NCI-H446 (cell line): ENCODE data around the gene HS3ST5.

ENCODE experiments used
- DNase-seq, 2 experiments: peaks; one replicate each; lab custom pipeline; 2025; lab: John Stamatoyannopoulos, UW

Gene HS3ST5

DNA sequence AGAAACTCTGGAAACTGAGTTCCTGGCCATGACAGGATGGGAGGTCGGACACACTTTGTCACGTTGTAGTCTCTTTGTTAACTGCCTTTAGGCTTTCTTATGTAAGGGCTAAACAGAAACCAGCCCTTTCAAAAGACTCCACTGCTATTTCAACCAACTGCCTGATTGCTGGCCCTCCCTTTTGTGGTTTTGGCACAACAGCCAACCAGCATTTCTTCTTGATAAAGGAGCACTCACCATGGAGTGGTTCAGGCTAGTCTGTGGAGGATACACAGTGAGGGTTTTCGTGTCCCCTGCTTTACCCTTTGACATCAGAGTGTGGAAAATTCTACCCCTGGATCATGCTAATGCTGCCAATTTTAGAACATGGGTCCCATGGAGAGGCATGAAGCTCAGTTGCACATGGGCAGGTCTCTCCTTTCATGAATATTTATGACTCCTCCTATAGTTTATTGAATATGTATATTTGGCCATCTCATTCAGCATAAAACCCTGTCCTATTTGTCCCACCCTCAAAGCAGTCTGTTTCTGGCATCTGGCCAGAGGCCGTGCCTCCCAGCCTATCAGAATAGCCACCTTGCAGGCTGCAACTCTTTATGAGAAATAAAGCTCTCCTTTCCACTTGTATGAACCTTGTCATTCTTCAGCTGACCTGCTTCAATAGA, 148.3 kb downstream of the HS3ST5 start:
- no peak for DNase-seq

GRCh38 chr6:114187563-114187962, 155.3 kb downstream of the HS3ST5 start:
- no peak for DNase-seq

GRCh38 chr6:114181664-114182063, 161.2 kb downstream of the HS3ST5 start:
- no peak for DNase-seq

DNA sequence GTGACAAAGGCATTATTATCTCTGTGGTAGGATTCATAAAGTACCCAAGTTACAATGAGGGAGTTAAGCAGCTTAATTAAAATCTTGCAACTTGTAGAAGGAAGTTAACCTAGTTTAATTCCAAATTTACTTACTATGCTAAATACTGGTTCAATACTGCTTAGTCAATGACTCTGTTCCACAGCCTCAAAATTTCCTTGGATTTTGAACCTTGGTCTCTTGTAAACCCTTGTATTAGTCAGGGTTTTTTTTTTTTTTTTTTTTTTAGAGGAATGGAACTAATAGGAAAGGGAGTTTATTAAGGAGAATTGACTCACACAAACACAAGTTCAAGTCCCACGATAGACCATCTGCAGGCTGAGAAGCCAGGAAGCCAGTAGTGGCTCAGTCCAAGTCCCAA, 163.4 kb downstream of the HS3ST5 start:
- DNase-seq, result no peak

GRCh38 chr6:114176726-114177125, 166.1 kb downstream of the HS3ST5 start:
- DNase-seq, result no peak

DNA sequence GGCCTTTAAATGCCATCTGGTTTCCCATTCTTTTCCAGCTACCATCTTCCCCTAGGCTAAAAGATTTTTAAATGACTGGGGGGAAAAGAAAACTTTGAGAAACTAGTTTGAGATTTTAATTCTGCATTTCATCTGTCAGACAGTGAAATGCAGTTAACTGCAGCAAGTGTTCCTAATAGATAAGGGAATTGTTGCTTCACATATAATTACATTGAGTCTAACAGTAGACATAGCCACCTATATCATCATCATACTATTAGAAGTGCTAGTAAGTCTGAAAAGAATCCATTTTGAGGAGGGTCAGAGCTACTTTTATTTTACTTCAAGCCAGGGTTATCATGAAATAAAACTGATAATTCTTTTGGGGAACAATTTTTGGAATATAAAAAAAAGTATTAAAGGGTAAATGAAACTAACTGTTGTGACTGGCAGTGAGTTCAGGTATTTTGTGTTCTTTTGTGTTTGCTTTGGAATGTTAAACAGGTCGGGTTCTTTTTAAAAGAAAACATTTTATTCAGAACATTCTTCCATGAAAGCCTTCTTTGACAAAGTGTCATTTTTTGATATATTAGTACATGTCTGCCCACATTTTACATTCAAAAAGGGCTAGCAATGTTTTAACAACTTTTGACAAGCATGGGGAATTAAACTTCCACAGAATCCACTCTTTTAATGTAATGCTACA, 170.1 kb downstream of the HS3ST5 start:
- no peak for DNase-seq

DNA sequence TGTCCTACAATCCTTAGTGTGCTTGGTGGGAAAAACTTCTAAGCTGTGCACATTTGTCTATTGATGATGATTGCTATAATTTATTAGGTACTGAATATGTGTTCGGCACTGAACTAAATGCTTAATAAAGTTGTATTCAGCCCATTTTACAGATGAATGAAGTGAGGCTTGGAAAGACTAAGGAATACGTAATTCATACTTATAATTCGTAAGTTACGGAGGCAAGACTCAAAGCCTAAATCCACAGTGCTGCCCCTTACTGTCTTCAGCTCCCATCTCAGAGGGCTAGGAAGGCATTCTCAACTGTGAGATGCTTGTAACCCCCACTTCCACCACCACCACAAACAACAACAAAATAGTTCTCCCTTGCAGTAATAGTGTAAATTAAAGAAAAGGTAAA, 171.3 kb downstream of the HS3ST5 start:
- DNase-seq, result no peak

- DNase-seq, result no peak
Observed at GRCh38 chr6:114170958-114171387, 171.8 kb downstream of the HS3ST5 start.

DNA sequence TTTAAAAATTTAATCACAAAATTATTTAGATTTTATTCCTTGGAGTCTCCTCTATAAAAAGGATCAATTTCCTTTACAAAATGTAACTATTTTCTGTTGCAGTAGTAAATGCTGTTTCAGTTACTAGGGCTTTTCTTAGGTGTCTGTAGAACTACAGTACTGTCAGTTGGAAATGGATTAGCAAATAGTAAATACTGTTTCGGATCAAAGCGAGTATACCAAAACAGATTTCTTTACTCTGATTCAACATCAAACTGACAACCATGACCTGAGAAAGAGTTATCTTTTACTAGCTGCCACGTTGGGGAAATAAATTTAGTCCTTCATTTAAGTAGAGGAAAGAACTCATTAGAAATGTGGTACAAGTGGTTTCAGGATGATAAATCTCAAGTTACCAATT, 172.5 kb downstream of the HS3ST5 start:
- DNase-seq, result no peak

GRCh38 chr6:114169763-114170162, 173.1 kb downstream of the HS3ST5 start:
- no peak for DNase-seq

DNA sequence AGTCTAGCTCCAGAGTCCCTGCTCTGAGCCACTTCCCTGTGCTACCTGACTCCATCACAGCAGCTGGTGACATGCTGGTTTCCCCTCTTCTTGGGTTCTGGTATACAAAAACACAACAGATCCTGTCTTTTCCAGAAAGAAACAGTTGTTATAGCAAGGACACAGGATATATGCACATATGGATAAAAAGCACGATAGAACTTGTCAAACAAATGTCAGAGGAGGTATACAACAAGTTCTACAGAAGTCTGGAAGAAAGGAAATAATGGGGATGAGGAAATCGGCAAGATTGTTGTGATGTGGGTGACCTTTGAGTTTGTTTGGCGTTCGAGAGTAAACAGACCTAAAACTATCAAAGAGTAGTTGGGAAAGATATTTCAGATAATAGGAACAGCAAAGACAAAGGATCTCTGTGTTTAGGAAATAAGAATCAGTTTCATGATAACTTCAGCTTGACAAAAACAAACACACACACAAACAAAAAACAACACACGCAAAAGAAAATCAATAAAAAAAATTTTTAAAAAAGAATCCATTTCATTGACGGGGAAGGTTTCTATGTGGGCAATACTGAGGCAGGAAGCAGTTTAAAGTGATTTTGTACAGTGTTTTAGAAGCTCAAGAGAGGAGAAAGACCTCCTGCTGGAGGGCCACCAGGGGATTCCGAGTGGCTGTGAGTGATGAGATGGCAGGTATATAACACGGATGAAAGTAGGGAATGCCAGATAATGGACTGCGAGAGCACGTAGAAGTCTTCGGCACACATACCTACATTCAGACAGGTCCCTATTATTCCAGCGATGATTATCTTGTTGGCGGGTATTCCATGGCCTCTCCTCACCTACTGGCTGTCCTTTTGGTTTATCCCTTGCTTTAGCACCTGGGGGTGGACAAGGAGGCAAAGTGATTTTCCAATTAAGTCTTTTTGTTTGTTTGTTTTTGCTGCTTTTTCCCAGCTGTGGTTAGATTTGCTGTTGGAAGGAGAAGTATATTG, 174.9 kb downstream of the HS3ST5 start:
- DNase-seq, result no peak

GRCh38 chr6:114164207-114164606, 178.6 kb downstream of the HS3ST5 start:
- DNase-seq, result no peak

- no peak for DNase-seq
Observed at GRCh38 chr6:114162691-114163347, 180.0 kb downstream of the HS3ST5 start.

GRCh38 chr6:114160881-114161280, 181.9 kb downstream of the HS3ST5 start:
- DNase-seq, result no peak

- DNase-seq, result no peak
Observed at GRCh38 chr6:114159727-114160126, 183.1 kb downstream of the HS3ST5 start.

DNA sequence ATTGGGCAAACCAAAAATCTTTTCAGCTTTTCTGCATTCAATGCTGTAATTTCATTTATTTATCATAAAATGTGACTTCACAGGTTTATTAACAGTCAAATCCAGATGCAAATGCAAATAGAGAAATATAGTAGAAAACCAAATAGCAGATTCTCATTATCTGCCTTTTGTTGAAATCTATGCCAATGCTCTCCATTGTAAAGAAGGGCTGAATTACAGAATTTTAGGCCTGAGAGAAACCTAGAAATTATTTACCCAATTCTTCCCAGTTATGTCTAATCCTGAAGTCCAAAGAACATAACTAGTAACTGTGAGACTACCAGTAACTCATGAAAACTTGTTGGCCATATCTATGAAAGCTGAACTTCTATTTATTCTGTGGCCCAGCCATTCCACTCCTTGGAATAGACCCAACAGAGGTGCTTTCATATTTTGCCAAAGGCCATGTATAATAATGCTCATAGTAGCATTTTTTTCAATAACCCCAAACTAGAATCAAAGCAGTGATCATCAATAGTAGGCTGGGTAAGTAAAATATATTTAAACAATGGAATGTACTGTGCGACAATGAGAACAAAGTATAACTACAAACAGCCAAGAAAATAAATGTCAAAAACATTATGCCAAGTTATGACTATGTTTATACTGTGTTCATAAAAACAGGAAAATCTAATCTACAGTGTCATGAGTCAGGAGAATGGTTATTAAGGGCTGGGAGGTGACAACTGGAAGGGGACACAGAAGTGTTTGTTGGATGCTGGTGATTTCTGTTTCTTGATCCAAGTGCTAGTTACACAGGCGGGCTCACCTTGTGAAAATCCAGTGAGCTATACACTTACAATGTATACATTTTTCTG, 183.8 kb downstream of the HS3ST5 start:
- no peak for DNase-seq

- DNase-seq, result no peak
Observed at GRCh38 chr6:114158411-114158810, 184.4 kb downstream of the HS3ST5 start.

DNA sequence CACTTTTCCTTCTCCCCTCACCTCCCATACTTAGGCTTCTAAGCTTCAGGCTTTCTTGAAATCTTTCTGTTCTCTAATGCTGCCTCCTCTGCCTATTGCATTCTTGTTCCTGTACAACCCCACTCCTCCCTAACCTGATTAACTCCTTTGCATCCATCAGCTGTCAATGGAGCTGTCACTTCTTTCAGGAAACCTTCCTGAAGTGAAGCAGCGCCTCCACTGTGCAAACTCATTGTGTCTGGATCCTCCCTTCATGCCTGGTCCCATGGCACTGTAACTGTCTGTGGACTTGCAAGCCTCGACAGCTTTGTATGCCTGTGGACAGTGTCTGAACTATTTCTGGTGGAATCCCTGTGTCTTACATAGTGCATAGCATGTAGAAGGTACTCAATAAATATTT, 185.0 kb downstream of the HS3ST5 start:
- DNase-seq, result no peak

GRCh38 chr6:114155763-114156162, 187.1 kb downstream of the HS3ST5 start:
- DNase-seq, result no peak

GRCh38 chr6:114154812-114155211, 188.0 kb downstream of the HS3ST5 start:
- no peak for DNase-seq

DNA sequence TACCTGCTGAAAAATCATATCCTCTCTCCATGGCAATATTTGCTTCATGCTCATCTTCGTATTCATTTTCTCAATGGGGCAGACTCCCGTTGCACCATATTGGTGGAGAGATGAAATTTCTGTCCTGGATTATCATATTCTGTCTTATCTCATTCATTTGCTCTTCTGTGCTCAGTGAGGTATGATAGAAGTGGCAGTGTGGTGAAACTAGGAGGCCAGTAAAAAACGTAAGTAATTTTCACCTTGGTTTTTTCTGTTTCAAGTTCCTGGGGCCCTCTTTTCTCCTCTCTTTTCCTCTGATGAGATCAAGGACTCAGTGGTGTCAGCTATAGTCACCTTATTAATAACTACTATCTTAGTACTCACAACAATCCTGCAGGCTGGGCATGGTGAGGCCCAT, 189.4 kb downstream of the HS3ST5 start:
- no peak for DNase-seq
